HG03045 (cell line): Measurements from ENCODE around the gene GPD2.
"Not testable (repeated sequence)": the region's sequence is repeated elsewhere in the genome, so short reads cannot be mapped to it uniquely, and the experiment has no call there.

Experiments
- ATAC-seq: cut with Tn5 transposase; IDR thresholded peaks from one replicate; pipeline ENCODE4 v1.9.1; 2021; ENCODE audit warnings: mild to moderate bottlenecking, moderate library complexity; ENCODE audit not compliant: unreplicated experiment

GPD2 gene

DNA sequence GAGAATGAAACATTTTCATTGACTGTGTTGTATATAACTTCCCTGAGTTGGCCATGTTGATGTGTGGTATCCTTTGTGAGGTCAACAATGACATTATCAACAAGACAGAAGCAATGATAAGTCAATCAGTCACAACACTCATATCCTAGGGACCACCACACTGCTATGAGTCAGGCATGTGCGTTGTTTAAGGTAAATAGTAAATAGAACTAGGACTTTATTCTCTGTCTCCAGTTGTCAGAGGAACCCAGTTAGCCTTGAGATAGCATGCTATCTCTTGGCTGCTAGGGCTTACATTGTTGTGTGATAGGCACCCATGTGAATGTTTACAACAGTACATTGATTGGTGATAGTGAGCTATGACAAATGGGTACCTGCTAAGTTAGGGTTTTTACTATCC is 37.3 kb downstream of the GPD2 start:
- ATAC-seq = no peak

DNA sequence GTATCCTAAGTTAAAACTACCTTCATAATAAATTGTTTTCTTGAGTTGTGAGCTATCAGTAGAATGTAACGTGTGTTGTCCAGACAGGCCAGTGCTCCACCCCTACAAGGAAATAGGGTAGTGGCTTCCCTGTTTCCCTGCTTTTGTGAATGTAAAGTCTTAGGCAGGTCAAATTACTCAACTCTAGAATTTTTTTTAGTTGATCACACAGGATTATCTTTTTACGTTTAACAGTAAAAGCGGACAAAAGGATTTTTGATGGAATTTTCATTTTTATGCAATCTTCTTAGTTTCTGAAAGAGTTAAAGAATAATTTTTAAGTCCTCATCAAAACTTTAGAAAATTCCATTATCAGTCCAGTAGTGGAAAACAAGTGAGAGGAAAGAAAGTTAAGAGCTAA is 38.2 kb downstream of the GPD2 start:
- ATAC-seq = no peak

DNA sequence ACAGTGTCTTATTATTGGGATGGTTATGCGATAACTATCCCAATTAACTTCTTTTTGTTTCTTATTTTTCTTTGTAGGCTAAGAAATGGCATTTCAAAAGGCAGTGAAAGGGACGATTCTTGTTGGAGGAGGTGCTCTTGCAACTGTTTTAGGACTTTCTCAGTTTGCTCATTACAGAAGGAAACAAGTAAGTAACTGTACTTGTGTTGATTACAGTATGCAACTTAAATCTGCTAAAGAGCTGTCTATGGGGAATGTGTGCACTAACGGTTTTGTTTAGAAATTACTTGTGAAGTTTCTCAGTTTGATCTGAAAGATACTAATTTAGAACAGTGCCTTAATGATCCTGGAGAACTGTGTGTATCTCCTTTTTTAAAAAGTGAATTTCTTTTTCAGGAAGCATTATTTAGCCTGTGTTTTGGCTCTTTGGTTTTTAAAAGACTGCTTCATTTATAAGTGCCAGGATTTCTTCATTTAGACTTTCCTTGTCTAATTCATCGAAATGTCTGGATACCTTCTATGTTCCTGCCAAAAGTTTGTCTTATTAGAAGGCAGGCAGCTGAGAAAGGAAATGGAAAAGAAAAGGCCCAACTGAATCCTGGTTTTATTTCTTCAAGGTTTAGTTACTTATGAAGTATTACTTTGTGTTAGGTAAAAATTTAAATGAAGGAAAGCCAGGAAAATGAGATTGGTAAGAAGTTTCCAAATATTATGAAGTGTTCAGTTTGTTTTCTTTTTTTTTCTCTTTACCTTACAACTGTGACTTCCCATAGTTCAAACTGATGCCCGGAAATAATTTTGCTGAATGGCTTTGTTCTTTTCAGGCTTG is 40.1 kb downstream of the GPD2 start:
- ATAC-seq = no peak

DNA sequence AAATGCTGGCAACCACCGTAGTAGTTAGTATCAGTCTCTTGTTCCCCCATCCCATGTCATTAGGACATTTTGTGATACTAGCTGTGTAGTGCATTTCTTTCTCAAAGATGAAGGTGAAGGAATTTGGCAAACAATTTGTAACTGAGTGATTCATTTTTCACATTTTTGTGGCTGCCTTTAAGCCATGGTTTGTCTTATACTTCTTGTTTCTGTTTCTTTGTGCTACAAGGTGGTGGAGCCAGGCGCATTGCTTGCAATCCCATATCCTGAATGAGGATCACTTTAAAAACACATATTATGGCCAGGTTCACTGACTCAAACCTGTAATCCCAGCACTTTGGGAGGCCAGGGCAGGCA is 40.6 kb downstream of the GPD2 start:
- ATAC-seq = peak; percentile 68

DNA sequence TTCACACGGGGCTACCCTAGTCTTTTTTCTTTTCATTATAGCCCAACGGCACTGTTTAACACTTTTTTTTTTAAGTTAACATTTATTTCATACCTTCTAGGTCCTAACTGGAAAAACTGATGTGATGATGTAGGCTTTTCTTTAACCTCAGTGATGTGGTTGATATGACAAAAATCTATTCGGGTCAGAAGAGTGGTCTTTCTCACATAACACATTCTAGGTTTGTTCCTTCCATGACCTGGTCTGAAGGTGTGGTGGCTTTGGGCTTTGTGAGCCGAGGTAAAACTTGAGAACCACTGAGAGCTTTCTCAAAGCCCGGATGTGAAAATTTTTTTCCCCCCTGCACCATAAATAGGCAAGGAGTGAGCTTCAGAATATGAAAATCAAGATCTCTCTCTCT is 44.2 kb downstream of the GPD2 start:
- ATAC-seq = no peak

DNA sequence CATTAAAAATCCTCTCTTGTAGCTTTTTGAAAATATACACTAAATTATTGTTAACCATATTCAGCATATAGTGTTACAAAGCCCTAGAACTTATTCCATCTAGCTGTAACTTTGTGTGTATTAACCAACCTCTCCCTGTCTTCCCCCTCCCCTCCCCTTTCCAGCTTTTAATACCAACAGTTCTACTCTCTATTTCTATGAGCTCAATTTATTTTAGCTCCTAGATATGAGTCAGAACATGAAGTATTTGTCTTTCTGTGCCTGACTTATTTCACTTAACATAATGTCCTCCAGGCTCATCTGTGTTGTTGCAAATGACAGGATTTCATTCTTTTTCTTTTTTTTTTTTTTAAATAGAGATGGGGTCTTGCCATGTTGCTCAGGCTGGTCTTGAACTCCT is 45.1 kb downstream of the GPD2 start:
- ATAC-seq = no peak

DNA sequence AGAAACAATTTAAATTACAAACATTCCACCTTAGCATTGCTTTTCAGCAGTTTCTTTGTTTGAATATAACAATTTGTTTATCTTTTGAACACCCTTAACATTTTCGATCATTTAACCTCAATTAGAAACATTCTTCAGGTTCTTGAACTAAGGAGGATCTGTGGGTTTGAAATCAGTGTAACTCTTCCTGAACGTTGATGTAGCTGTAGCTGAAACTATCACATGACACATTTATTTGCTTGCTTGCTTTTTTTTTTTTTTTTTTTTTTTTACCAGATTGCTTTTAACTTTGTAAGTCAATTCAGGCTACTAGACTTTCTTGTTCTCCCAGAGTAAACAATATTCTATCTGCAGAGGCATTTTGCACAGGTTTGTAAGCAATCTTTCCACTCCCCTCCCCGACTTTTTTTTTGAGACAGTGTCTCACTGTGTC is 47.6 kb downstream of the GPD2 start:
- no peak for ATAC-seq

DNA sequence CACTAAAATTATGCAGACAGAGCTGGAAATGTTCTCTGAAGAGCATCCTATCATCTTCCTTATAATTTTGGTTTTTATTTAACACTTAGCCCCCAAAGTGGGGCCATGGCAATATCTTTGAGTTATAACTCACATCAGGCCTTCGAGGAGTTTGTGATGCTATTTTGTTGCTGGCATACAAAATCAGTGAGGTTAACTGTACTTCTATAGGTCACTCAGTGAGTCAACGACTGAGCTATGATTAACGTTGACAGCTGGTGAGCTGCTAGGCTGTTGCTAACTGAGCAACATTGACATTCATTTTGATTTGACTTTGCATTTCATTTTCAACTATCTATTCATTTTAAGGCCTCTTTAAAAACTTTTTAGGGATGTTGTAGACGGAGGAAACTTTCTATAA is 50.0 kb downstream of the GPD2 start:
- no peak for ATAC-seq

DNA sequence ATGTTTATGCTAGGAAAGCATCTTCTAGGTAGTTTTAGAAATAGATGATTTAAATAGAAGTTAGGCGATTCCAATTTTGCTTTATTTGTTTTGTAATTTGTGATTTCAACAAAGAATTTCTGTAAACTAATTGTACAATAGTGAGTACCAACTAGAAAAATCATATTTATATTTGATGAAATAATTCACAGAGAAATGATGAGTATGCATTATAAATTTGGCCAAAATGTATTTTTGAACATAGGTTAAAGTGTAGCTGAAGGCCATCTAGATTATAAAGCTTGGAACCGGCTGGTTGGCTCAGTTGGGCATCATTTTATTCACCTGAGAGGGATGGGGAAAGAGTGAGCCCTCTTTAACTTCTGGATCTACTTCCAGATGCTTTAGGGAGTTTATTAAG is 50.4 kb downstream of the GPD2 start:
- ATAC-seq = no peak

DNA sequence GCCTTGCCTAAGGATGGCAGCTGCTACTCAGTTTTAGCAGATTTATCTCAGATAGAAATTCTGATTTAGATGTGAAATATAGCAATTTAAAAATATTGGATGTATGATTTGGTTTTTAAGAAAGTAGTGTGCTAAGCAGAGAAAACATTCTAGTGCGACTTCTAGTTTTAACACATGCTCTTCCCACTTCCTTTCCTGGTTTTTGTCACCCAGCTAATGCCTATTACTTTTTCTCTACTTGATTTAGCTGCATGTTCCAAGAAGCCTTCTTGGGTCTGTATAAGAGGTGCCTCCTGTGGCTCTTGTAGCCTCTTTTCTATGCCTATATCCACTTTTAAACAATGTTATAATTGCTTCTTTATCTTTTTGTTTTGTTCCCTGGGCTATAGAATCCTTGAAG is 53.0 kb downstream of the GPD2 start:
- ATAC-seq = no peak

DNA sequence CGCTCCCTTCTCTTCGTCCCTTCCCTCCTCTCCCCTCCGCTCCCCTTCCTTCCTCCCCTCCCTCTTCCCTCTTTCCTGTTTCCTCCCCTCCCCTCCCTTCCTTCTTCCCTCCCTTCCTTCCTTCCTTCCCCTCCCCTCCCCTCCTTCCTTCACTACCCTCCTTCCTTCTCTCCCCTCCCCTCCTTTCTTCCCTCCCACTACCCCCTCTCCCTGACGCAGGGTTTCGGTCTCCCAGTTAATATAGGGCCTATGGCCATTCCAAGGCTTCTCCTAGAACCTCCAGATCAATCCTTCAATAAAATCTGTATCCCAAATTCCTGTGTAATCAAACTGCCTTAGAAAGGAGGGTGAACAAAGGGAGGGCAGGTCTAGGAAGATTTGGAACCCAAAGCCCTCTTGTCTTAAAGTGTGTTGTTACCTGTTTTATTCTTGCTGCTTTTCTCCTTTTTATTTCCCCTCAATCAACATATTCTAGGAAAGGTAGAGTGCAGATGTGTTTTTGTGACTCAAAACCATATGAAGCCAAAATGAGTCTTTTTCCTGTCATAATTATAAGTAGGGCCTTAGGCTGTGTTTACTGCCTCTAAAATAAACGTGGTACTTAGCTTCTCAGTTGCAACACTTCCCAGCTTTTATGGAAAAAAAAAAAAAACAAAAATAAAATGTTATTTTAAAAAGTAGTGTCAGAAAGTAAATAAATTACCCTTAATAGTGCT is 53.7 kb downstream of the GPD2 start:
- no peak for ATAC-seq

DNA sequence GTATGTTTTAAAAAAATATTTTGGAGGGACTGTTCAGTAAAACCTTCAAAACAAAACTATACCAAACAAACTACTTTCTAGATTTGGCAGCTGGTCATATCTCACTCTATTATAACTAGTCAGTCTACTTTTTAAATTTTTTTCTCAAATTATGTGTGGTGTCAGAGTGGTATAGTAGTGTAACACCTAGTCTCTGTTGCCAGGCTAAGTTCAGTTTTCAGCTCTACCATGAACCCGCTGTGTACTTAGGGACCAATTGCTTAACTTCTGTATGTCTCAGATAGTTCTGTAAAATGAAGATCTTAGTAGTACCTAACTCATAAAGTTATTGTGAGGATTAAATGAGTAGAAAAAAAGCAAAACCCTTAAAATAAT is 54.3 kb downstream of the GPD2 start:
- no peak for ATAC-seq

DNA sequence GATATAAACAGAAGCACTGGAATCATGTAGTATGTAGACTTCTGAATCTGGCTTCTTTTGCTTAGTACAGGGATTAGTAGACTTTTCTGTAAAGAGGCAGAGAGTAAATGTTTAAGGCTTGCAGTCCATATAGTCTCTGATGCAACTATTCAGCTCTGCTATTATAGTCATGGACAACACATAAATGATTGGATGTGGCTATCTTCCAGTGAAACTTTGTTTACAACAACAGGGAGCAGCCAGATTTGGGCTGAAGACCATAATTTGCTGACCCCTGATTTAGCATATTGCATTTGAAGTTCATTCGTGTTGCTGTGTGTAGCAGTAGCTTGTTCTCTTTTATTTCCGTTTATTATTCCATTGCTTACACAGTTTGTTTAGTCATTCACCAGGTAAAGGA is 55.0 kb downstream of the GPD2 start:
- ATAC-seq = no peak

DNA sequence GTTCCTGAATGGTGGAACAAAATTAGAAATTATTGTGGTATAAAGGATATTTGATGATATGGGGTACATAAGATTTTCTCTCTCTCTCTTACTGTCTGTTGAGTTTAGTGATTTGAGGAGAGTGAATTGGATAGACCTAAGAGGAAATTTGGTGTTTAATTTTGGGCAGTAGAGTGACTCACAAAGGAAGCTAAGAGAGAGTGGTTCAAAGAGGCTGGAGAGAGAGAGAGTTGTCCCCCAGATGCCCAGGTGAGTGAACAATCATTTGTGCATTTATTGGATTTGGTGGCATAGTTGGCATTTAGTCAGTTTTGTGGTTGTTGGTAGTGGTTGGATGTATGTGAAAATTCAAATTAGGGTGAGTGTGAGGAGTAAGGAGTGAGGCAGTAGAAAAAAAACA is 56.8 kb downstream of the GPD2 start:
- no peak for ATAC-seq

DNA sequence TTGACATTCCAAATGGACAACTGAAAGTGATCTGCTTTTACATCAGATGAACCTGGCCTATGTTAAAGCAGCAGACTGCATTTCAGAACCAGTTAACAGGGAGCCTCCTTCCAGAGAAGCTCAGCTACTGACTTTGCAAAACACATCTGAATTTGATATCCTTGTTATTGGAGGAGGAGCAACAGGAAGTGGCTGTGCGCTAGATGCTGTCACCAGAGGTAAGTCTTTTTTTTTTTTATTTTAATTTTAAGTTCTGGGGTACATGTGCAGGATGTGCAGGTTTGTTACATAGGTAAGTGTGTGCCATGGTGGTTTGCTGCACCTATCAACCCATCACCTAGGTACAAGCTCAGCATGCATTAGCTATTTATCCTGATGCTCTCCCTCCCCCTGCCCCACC is 59.8 kb downstream of the GPD2 start:
- ATAC-seq = not testable (repeated sequence)

DNA sequence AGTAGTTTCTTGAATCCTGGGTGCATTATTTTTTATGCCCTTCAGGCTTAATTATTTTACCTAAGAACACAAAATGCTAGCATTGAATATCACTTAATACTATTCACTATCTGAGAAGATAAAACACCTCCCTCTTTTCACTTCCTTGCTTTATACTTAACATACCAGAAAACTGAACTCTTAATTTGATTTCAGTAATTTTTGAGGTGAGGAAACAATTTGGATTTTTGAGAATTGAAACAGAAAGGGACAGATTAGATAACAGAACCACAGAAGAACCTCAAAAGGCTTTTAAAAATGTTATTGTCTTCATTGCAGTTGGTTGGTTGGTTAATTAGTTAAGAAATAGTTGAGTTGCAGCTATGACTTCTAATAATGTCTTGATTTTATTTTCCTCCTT is 69.5 kb downstream of the GPD2 start:
- no peak for ATAC-seq

DNA sequence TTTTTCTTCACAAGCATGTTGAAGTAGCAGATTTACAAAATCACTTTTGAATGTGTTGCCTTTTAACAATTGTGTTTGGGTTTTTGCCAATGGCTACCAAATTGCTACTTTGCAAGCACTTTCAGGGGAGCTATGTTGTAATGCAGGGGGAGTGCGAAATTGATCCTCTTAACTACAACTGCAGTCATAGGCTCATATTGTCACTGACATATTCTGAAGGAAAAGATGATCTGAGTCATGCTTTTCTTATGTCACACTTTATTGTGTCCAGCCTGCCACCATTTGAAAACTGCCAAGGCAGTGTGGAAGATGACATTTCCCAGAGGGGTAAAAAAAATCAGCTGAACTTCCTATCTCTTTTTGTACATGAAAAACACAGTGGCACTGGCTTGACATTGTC is 74.9 kb downstream of the GPD2 start:
- no peak for ATAC-seq

DNA sequence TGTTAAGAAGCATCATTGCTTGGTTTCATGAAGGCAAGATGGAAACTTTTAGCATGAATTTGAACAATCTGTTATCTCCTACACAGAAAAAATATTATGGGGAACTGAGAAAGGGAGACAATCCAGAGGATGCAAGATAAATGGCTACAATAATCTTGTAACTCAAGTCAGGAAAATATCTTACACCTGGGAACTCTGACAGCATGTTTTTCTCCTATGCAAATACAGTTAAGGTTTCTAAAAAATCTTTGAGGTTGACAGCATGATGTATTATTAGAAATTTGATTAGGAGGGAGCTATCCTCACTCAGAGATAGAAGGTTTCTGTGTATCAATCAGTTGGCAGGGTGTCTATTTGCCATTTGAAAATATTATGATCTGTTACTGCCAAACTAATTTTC is 75.6 kb downstream of the GPD2 start:
- peak; percentile 66 for ATAC-seq

DNA sequence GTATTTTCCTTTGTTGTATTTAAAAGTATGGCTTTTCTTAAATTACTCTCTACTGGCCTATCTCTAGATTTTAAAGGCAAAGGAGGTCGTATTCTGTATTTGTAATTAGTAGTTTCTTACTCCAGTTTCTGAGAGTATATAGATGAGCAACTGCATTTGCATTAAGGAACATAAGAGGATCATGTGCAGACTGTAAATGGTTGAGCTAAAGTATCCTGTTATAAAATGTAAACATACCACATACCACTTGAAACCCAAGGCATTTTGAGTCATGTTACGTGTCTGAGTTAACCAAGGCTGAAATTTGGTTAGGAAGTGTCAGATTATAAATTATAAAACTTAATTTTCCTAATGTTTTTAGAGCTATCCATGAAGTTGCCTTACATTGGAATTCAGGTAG is 76.3 kb downstream of the GPD2 start:
- ATAC-seq = no peak

DNA sequence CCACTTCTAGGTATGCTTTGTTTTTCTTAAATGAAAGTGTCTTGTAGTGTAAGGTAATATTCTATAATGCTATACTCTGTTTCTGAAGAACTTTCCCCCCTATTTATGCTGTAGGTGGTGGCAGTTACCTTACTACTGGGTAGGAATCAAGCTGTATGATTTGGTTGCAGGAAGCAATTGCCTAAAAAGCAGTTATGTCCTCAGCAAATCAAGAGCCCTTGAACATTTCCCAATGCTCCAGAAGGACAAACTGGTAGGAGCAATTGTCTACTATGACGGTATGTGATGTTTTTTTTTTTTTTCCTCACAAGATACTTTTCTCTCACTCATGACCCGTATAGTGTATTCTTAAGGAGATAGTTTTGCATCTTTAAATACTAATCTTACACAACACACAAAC is 77.0 kb downstream of the GPD2 start:
- no peak for ATAC-seq

DNA sequence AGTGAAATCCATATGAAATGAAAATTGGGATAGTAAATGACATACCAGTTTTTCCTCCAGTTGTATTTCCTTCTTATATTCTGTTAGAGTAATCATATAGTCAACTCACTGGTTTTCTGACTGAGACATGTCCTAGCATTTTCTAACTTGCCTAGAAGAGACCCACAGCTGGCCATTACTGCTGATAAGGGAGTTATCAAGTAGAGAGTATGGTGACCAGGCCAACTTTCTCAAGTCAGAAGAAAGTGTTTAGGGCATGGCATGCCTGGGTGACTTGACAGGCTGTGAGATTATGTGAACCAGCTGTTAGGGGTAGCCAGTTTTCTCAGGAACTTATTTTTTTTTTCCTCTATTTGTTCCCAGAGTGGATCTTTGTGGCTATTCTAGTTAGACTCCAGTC is 81.2 kb downstream of the GPD2 start:
- ATAC-seq = no peak

DNA sequence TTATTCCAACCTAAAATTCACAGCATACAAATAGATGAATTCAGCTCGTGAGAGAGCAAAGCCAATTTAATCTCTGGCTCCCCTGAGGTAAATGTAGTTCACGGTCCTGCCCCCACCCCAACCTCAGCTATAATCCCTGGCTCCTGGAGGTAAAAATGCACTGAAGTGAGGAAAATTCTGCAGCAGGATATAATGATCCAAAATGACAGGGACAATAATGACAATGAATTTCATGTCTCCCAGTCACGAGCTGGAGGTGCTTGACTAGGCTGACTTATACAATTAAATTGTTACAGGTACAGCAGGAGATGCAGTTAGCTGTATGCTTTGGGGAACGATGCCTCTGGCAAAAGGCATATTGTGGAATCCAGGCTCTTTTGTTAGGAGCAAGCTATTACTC is 82.0 kb downstream of the GPD2 start:
- no peak for ATAC-seq
